GM19240 (cell line): ENCODE measurements around the gene MVP.
"Not testable (repeated sequence)": the region's sequence is repeated elsewhere in the genome, so short reads cannot be mapped to it uniquely, and the experiment has no call there.

ENCODE experiments used
- DNase-seq: peaks from one replicate; pipeline ENCODE4 v3.0.0; 2011; ENCODE audit warnings: low spot score; ENCODE audit not compliant: insufficient read length

Gene MVP

DNA sequence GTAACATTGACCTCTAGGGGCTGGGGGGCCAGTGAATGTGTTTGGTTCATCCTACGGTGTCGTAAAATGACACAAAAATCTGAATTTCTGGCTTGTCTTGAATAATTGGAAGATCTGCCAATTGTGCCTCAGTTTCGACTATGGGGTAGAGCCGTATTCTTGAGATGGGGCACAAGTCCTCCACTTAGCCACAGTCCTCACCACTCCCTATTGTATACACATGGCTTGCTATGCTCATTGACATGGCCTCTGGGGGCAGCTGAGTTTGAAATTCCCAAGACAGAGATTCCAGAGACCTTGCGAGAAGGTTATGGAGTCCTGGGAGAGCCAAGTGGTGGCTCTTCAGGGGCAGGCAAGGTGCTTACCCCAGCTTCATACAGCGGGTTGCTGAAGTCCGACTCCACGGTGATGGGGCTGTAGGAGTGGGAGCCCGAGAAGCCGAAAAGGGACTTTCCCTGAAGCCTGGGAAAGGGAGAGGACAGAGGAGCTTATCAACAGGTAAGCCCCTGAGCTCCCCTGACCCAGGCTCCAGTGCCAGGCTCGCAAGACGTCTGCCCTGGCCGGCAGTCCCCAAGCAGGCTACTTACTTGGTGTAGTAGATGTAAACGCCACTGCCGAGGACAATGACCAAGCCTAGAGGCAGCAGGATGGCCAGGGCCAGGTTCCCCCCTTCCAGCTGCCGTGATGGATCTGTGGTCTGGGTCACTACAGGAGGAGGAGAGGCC is 51.7 kb downstream of the MVP start:
- DNase-seq: no peak

DNA sequence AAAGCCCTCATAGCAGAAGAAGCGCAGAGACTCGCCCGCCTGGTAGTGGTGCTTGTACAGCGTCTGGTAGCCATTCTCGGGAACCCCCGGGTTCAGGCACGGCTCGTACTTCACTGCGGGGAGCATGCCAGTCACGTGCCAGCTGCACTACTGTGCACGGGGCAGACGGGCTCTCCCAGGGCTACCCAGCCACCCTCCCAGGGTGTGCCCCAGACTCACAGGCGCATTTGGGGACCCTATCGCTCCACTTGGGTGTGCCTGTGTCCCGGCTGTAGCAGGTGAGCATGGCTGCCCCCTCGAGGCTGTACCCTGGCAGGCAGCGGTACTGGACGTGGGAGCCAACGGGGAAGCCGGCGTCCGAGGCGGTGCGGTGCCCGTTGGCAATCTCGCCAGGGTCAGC is 53.1 kb downstream of the MVP start:
- no peak for DNase-seq

DNA sequence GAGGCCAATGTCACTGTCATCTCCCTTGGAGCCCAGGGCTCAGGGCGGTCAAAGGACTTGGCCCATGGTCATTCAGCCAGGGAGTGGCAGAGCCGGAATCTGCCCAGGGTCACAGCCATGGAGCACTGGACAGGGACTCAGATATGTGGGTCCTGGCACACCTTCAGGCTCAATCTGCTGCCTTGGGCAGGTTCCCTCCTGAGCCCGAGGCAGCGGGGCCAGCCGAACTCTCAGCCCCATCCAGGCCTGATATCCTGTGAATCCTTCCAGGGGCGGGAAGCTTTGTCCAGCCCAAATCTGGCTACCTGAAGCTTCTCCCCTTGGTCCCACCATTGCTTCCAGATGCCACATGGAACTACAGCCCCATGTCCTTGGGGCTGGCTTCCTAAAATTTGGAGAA is 54.9 kb downstream of the MVP start:
- DNase-seq: no peak

DNA sequence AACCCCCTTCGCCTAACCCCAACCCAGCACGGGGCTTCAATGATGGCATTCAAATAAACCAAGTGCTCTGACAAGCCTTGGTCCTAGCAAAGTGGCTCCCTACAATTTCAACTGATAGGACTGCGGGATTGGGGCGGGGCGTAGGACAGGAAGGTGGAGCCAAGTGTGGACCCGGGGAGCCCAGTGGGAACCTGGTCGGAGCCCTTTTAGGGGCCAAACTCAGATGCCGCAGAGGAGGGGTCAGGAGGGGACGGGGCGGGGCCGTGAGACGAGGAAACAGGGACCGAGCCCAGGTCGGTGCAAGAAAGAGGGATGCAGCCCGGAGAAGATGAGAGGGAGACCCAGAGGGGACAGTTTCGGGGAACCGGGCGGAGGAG is 55.9 kb downstream of the MVP start:
- no peak for DNase-seq

DNA sequence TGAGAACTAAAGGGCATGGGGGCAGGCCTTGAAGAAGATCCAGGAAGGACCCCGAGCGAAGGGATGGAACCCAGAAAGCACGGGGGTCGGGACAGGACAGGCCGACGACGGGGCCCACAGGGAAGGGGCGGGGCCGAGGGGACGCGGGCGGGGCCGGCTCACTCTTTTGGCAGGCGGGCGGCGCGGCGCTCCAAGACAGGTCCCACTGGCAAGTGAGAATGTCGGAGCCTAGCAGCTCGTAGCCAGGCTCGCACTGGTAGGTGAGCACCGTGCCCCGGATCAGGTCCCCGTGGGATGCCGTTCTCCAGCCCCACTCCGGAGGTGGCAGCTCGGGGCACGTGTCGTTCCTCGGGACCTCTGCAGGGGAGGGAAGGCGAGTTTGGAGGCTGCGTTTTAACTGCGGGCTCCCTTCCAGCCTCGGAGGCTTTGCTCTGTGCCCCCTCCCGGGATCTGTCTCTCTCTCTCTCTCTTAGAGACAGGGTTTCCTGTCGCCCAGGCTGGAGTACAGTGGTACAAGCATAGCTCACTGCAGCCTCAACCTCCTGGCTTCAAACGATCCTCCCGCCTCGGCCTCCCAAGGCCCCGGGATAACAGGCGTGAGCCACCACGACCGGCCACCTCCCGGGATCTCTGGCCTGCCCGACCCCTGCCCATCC is 56.5 kb downstream of the MVP start:
- DNase-seq: no peak

DNA sequence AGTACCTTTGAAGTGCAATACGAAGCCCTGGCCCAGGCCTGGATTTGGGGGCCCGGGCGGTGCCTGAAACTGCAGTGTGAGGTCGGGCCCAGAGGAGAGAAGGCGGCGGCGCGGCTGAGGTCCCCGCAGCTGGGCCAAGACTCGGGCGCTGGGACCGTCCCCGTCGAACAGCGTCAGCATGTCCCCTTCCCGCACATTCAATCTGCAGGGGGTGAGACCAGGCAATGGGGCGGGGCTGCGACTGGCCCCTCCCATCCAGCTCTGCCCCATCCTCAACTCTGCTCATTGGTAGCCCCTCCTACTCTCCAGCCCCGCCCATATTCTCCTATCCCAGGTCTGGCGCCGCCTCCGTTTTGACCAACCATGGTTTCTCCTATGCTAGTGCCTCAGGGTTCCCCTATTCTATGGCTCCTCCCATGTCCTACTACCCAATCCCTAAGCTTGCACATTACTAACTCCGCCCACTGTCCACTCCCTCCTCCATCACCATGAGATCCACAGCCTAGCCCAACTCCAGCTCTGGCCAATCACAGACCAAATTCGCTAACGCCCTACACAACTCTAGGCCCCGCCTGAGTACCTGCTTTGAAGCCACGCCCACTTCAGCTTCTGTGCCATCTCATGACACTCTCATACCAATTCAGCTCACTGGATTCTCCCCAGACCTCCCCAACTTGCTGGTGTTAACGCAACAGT is 57.2 kb downstream of the MVP start:
- DNase-seq: no peak

DNA sequence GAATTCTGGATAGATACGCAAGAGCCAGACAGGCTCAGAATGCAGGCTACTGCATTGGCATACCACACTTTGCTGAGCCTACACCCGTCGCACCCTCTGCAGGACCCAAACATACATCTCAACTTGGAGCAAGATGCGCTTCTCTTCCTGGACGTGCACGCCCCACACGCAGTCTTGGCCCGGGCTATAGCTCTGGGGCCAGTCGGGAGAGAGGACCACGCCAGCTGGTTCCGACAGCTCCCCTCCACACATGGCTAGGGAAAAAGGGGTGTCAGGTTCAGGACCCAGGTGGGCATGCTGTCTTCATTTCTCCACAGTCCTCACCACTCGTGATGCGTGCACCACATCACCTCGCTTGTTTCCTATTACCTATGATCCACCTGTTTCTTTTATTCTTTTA is 57.9 kb downstream of the MVP start:
- no peak for DNase-seq

DNA sequence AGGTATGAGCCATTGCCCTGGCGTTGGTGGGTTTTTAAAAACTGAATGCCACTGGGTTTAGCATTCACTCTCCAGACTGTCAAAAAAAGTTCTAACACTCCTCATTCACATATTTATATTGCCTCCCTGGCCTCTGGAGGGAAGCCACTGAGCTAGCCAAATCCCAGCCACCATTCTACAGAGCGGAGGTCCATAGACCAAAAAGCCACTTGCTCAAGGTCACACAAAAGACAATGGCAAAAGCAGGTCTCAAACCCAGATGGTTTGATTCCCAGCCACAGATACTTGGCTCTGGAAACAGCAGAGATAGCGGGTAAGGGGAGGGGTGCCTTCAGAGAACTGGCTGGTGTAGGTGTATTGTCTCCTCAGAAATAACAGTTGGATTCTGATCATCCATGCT is 60.8 kb downstream of the MVP start:
- no peak for DNase-seq

DNA sequence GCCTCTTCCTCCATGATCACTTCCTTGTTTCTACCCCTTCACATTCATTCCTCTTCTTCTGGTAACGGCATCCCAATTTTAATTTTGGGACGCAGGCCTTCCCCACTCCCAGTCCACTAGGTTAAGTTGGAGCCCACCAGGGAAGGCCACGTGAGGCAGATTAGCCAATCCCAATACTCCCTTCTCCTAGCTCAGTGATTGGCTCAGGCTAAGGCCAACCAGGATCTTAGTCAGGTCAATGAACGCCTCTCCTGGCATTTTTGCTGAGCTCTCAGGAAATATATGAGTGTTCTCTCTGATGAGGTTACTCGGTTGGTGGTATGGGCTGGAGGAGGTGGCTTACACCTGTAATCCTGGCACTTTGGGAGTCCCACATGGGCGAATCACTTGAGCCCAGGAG is 63.7 kb downstream of the MVP start:
- no peak for DNase-seq

DNA sequence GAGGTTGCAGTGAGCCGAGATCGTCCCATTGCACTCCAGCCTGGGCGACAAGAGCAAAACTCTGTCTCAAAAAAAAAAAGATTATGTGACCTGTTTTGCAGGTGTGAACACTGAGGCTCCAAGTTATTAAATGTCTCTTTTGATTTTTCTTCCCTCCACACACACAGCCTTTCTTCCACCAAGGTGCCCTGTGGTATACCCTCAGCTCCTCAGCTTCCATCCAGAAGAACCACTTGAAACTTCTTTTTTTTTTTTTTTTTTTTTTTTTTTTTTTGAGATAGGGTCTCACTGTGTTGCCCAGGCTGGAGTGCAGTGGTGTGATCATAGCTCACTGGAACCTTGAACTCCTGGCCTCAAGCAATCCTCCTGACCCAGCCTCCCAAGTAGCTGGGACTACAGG is 69.1 kb downstream of the MVP start:
- not testable (repeated sequence) for DNase-seq

DNA sequence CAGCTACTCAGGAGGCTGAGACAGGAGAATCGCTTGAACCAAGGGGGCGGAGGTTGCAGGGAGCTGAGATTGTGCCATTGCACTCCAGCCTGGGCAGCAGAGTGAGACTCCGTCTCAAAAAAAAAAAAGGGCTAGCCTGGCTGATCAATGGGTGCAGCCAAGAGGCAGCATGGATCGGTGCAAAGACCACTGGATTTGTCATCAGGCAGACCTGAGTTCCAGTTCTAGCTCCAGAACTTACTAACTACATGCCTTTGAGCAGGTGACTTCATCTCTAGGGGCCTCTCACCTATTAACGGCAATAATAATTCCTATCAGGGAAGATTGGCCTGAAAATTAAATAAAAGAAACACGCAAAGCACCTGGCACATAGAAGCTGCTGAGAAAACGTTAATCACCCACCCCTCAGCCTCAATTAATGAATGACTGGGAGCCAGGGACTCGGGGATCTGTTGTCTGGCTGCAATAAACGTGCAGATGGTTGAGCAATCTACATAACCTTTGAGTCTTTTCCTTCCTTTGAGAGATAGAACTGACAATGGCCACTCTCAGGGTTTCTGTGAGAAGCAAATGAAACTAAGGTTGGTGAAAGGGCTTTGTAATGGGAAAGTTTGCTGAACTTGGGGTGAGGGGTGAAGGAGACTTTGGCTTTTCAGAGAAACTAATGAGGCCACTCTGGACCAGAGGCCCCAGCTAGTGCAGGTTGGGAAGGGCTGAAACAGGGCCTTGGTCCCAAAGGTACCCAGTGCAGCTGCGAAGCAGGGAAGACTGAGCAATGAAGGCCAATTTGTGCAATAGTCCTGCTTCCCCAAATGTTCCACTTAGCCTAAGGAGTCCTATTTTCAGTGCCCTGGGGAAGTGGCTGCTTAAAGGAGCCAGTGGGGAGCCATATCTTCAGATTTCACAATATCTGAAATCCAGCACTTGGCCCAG is 71.5 kb downstream of the MVP start:
- no peak for DNase-seq

DNA sequence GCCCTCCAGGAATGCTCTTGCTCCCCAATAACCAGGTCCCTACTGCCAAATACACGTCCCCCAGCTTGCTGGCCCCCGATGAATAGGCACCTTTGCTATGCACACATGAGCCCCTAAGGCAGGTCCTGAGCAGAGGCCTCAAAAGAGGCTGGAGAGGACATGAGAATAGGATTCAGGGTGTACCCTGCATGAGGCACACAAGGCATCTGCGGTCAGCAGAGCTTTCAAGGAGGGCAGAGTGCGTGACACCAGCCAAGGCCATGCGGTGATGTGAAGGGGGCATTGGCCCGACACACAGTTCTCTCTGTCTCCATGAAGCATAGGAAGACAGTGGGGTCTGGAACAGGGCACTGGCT is 72.2 kb downstream of the MVP start:
- DNase-seq: no peak

DNA sequence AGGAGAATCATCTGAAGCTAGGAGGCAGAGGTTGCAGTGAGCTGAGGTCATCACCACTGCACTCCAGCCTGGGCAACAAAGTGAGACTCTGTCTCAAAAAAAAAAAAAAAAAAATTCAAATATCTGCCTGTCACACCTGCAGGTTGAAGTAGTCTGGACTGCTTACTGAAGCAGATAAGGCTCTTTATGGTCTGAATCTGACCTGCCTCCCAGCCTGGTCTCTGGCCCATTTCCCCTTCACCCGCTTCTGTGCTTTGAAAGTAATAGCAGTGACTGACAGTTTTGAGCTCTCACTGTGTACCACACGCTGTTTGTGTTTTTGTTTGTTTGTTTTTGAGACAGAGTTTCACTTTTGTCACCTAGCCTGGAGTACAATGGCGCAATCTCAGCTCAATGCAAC is 73.3 kb downstream of the MVP start:
- DNase-seq: no peak

DNA sequence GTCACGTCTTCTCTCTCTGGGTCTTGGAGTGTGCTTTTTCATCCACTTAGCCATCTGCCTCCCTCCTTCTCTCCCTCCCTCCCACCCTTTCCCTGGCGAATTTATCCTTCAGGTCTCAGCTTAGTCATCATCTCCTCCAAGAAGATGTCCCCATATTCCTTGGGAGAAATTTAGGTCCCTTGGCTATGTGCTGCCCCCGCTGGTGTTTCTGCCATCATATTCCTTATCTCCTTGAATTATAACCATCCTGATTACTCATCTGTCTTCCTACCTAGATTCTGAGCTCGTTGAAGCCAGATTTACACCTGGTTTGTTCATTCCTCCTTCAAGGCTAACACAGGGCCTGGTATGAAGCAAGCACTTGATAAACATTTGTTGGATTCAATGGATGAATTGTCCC is 74.1 kb downstream of the MVP start:
- no peak for DNase-seq

DNA sequence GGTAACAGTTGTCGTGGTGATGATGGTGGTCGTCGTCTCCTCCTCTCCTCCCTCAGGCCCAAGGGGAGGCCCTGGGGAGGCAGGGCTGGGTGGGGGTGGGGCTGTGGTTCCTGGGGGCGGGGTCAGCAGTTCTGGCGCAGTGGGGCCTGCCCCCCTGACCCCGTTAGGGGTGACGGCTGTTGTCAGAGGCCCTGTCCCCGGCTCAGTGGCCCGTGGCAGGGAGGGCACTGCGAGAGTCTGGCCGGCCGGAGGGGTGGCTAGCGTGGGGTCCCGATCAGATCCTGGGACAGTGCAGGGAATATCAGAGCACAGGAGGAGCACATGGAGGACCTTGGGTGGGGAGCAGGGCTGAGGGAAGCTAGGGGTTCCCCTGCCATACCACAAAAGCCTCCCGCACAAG is 76.6 kb downstream of the MVP start:
- no peak for DNase-seq

DNA sequence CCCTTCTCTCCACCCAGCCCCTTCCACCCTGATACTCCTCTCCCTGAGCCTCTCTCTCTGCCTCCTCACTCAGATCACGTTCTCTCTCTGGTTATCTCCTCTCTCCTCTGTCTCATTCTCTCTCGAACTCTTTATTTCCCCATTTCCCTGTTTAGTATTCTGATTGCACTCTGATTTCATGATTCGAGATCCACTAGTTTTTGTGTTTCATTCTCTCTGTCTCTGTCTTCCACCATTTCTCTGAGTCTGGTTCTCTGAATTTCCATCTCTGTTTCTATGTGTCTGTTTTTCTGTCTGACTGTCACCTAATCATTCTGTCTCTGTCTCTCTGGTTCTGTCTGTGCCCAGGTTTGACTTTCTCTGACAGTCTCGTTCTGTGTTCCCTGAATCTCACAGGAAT is 77.1 kb downstream of the MVP start:
- no peak for DNase-seq
